SK-N-SH (cell line): ENCODE data around the gene GPR3. TPM values are rescaled to one million over a fixed set of nuclear protein-coding genes. Genes with fewer than 3 reads are reported as not detected.
"Not testable (repeated sequence)": the region's sequence is repeated elsewhere in the genome, so short reads cannot be mapped to it uniquely, and the experiment has no call there.

Experiments
- CTCF ChIA-PET: fragments of 300-600, 350-600 bp; formaldehyde crosslinking; extraction: SDS; loops from one replicate; lab custom pipeline; 2021; lab: Yijun Ruan, JAX
- POLR2A ChIA-PET: fragments of 350-600 bp; sonication (Branson Sonifier 250); formaldehyde crosslinking; extraction: SDS; loops from one replicate; lab custom pipeline; 2020; ENCODE audit warnings: antibody characterized with exemption, inconsistent platforms; lab: Yijun Ruan, JAX
- DNase-seq: peaks from one replicate; pipeline ENCODE4 v3.0.0; 2012
- H2AFZ ChIP-seq: fragments of 200-600 bp; sonication (generic); 2 replicates; pipeline ENCODE4 v1.8.1; 2016; ENCODE audit warnings: antibody characterized with exemption, mild to moderate bottlenecking, low read depth
- H3F3A ChIP-seq: fragments of 200-600 bp; sonication (generic); replicated peaks from 2 replicates; pipeline ENCODE3; 2016; ENCODE audit warnings: antibody characterized with exemption, mild to moderate bottlenecking; ENCODE audit not compliant: insufficient read depth
- H3K27ac ChIP-seq, 2 experiments: fragments of 200-500 bp in 1 of 2; fragments of 200-600 bp in 1 of 2; sonication (Bioruptor generic) in 1 of 2; sonication (generic), shearing (Covaris generic) in 1 of 2; 2 replicates each; pipeline versions ENCODE4 v1.5.1 to v1.6.1; 2014 to 2016; ENCODE audit warnings: low read depth in 2 of 2, inconsistent platforms in 1 of 2, low read length in 1 of 2, mild to moderate bottlenecking in 1 of 2, mixed read lengths in 1 of 2
- H3K27me3 ChIP-seq: fragments of 200-600 bp; sonication (generic), shearing (Covaris generic); 2 replicates; pipeline ENCODE4 v1.6.1; 2016; ENCODE audit warnings: mixed run types; ENCODE audit not compliant: insufficient read depth
- H3K36me3 ChIP-seq, 2 experiments: fragments of 200-500 bp in 1 of 2; fragments of 200-600 bp in 1 of 2; sonication (Bioruptor generic) in 1 of 2; sonication (generic) in 1 of 2; replicated peaks in 1 of 2; 2 replicates each; pipeline versions ENCODE3 to v1.5.1; 2014 to 2016; ENCODE audit warnings: low read length in 1 of 2, mild to moderate bottlenecking in 1 of 2; ENCODE audit not compliant: insufficient read depth in 2 of 2, control insufficient read depth in 1 of 2
- H3K4me1 ChIP-seq, 2 experiments: fragments of 200-500 bp in 1 of 2; fragments of 200-600 bp in 1 of 2; sonication (Bioruptor generic) in 1 of 2; sonication (generic), shearing (Covaris generic) in 1 of 2; 2 replicates each; pipeline versions ENCODE4 v1.5.1 to v1.6.1; 2014 to 2016; ENCODE audit warnings: low read depth in 1 of 2, low read length in 1 of 2, mixed run types in 1 of 2; ENCODE audit not compliant: insufficient read depth in 2 of 2, control insufficient read depth in 1 of 2
- H3K4me2 ChIP-seq: fragments of 200-600 bp; sonication (generic), shearing (Covaris generic); 2 replicates; pipeline ENCODE4 v1.6.1; 2017; ENCODE audit warnings: mixed run types
- H3K4me3 ChIP-seq, 2 experiments: fragments of 200-500 bp in 1 of 2; fragments of 200-600 bp in 1 of 2; sonication (Bioruptor generic) in 1 of 2; sonication (generic), shearing (Covaris generic) in 1 of 2; 2 replicates each; pipeline versions ENCODE4 v1.5.1 to v1.8.1; 2014 to 2016; ENCODE audit warnings: low read depth in 2 of 2, inconsistent platforms in 1 of 2, low read length in 1 of 2, mild to moderate bottlenecking in 1 of 2, mixed read lengths in 1 of 2, moderate library complexity in 1 of 2
- H3K79me2 ChIP-seq: fragments of 200-600 bp; sonication (generic); 2 replicates; pipeline ENCODE4 v1.8.1; 2017; ENCODE audit warnings: mild to moderate bottlenecking; ENCODE audit not compliant: insufficient read depth
- H3K9ac ChIP-seq: fragments of 200-600 bp; sonication (generic); 2 replicates; pipeline ENCODE4 v1.6.1; 2017; ENCODE audit warnings: mixed run types
- H3K9me2 ChIP-seq: fragments of 200-600 bp; sonication (generic); 2 replicates; pipeline ENCODE4 v1.6.1; 2017; ENCODE audit warnings: mixed run types
- H3K9me3 ChIP-seq: fragments of 200-600 bp; sonication (generic); 2 replicates; pipeline ENCODE4 v1.6.1; 2017; ENCODE audit warnings: mixed run types, mild to moderate bottlenecking, moderate library complexity
- H4K20me1 ChIP-seq: fragments of 200-600 bp; sonication (generic); 2 replicates; pipeline ENCODE4 v1.6.1; 2017; ENCODE audit warnings: mild to moderate bottlenecking, mixed run types; ENCODE audit not compliant: insufficient read depth
- ELF1 ChIP-seq: IDR thresholded peaks from 2 replicates; pipeline ENCODE4 v1.4.0; 2012
- FOXM1 ChIP-seq: IDR thresholded peaks from 2 replicates; pipeline ENCODE4 v1.4.0; 2012; ENCODE audit warnings: low read depth, mild to moderate bottlenecking
- GABPA ChIP-seq: IDR thresholded peaks from 2 replicates; pipeline ENCODE4 v1.4.0; 2012; ENCODE audit warnings: low read depth, mild to moderate bottlenecking
- JUND ChIP-seq: IDR thresholded peaks from 2 replicates; pipeline ENCODE4 v1.4.0; 2012
- MEF2A ChIP-seq: IDR thresholded peaks from 2 replicates; pipeline ENCODE4 v1.4.0; 2012; ENCODE audit warnings: low read depth, borderline replicate concordance
- MXI1 ChIP-seq: IDR thresholded peaks from 2 replicates; pipeline ENCODE4 v1.6.1; 2012; ENCODE audit warnings: mild to moderate bottlenecking, low read depth, low read length, improper control_type of control experiment
- POLR2AphosphoS5 ChIP-seq: IDR thresholded peaks from 2 replicates; pipeline ENCODE4 v1.6.1; 2012; ENCODE audit warnings: low read depth, low read length
- RAD21 ChIP-seq: IDR thresholded peaks from 2 replicates; pipeline ENCODE4 v1.6.1; 2012; ENCODE audit warnings: mild to moderate bottlenecking, low read length
- RFX5 ChIP-seq: IDR thresholded peaks from 2 replicates; pipeline ENCODE4 v1.6.1; 2012; ENCODE audit warnings: mild to moderate bottlenecking, improper control_type of control experiment, low read length
- RXRA ChIP-seq: IDR thresholded peaks from 2 replicates; pipeline ENCODE4 v1.4.0; 2012; ENCODE audit warnings: low read depth, mild to moderate bottlenecking, borderline replicate concordance
- TAF1 ChIP-seq: IDR thresholded peaks from 2 replicates; pipeline ENCODE4 v1.6.1; 2012; ENCODE audit warnings: low read depth, mild to moderate bottlenecking, low read length, moderate library complexity, borderline replicate concordance
- TEAD4 ChIP-seq: IDR thresholded peaks from 2 replicates; pipeline ENCODE4 v1.4.0; 2012; ENCODE audit warnings: mild to moderate bottlenecking, borderline replicate concordance; ENCODE audit not compliant: insufficient read depth
- YY1 ChIP-seq: IDR thresholded peaks from 2 replicates; pipeline ENCODE4 v1.4.0; 2012; ENCODE audit warnings: low read depth, mild to moderate bottlenecking
- WGBS: methylation state at CpG from one replicate; pipeline ENCODE4 v1.1.6; 2017; ENCODE audit warnings: low lambda C conversion rate; 5-methylcytosine and 5-hydroxymethylcytosine counted together
- polyA plus RNA-seq, 3 experiments: library from polyadenylated mRNA; depleted of rRNA; stranded (reverse); fragments of >200 nt; gene quantifications; 2 replicates each; pipeline ENCODE4 v1.2.3, GENCODE V29; 2012
- TF ChIP-seq, protein P1 (sequence below): IDR thresholded peaks from 2 replicates; pipeline ENCODE4 v1.4.0; 2012; ENCODE audit warnings: low read depth, borderline replicate concordance
- TF ChIP-seq, protein P2 (sequence below): IDR thresholded peaks from 2 replicates; pipeline ENCODE4 v1.4.0; 2012; ENCODE audit warnings: low read depth, borderline replicate concordance

Gene GPR3
- polyA plus RNA-seq, 1 of the 3 experiments (the other 2 are of a cell fraction), result 6.0 TPM

- peaks cover 6 to 15% of the 10 kb centered on the region in 2 experiments; a peak in 3 of 4 replicates for H3K4me1 ChIP-seq
- no peak for TF ChIP-seq GABPA
- no peak for TF ChIP-seq ELF1
- TF ChIP-seq YY1, result no peak
- TF ChIP-seq MEF2A, result no peak
- TF ChIP-seq RXRA, result no peak
- TF ChIP-seq, protein P1, sequence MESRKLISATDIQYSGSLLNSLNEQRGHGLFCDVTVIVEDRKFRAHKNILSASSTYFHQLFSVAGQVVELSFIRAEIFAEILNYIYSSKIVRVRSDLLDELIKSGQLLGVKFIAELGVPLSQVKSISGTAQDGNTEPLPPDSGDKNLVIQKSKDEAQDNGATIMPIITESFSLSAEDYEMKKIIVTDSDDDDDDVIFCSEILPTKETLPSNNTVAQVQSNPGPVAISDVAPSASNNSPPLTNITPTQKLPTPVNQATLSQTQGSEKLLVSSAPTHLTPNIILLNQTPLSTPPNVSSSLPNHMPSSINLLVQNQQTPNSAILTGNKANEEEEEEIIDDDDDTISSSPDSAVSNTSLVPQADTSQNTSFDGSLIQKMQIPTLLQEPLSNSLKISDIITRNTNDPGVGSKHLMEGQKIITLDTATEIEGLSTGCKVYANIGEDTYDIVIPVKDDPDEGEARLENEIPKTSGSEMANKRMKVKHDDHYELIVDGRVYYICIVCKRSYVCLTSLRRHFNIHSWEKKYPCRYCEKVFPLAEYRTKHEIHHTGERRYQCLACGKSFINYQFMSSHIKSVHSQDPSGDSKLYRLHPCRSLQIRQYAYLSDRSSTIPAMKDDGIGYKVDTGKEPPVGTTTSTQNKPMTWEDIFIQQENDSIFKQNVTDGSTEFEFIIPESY, result no peak
- no peak for TF ChIP-seq RFX5
- no peak for TF ChIP-seq MXI1
- no peak for TF ChIP-seq TAF1
- no peak for TF ChIP-seq FOXM1
- TF ChIP-seq TEAD4, result no peak
- TF ChIP-seq, protein P2, sequence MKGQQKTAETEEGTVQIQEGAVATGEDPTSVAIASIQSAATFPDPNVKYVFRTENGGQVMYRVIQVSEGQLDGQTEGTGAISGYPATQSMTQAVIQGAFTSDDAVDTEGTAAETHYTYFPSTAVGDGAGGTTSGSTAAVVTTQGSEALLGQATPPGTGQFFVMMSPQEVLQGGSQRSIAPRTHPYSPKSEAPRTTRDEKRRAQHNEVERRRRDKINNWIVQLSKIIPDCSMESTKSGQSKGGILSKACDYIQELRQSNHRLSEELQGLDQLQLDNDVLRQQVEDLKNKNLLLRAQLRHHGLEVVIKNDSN, result no peak
- TF ChIP-seq JUND, result no peak
- no peak for TF ChIP-seq RAD21
- TF ChIP-seq POLR2AphosphoS5, result no peak
- TF ChIP-seq, all 33 proteins: peak for 0
- no peaks in the 10 kb centered on the region for H3K27me3 ChIP-seq
- no peak overlapping the region for H3K9ac ChIP-seq
- H3K4me2 ChIP-seq, result no peak overlapping the region
- no peaks in the 10 kb centered on the region for H3K9me3 ChIP-seq
- no peak overlapping the region for H3K4me3 ChIP-seq
- ChIA-PET CTCF (interaction anchor here (1.0 to 1.1 kb wide), 2 partner anchors 25 to 174 kb away, joined by 3 read pairs; no protein-coding TSS in a partner anchor), POLR2A (no interaction called here)
- peaks cover 3% of the 10 kb centered on the region for H3F3A ChIP-seq
- peaks cover 10 to 11% of the 10 kb centered on the region in 2 experiments for H3K36me3 ChIP-seq
- H3K27ac ChIP-seq, result no peak overlapping the region
- H4K20me1 ChIP-seq, result peaks cover 51% of the 10 kb centered on the region
- peaks cover 80% of the 10 kb centered on the region for H3K79me2 ChIP-seq
- DNase-seq, result no peak
- H3K9me2 ChIP-seq, result no peaks in the 10 kb centered on the region
- 96% methylated on average over 2 of the region's 2 CpGs for WGBS
- no peak overlapping the region for H2AFZ ChIP-seq
Observed at GRCh38 chr1:27431601-27431940, 39.1 kb downstream of the GPR3 start.

DNA sequence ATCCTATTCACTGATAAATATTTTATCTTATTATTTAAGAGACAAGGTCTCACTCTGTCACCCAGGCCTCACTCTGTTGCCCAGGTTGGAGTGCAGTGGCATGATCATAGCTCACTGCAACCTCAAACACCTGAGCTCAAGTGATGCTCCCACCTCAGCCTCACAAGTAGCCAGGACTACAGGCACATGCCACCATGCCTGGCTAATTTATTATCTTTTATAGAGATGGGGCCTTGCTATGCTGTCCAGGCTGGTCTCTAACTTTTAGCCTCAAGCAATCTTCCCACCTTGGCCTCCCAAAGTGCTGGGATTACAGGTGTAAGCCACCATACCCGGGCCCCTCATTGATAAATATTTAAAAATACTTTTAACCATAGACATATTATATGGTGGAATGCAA, 40.3 kb downstream of the GPR3 start:
- CTCF ChIA-PET, result interaction anchor here (1.0 kb wide), 1 partner anchor 38 kb away, joined by 3 read pairs; no protein-coding TSS in a partner anchor
- peaks cover 88% of the 10 kb centered on the region for H3K79me2 ChIP-seq
- H3K4me2 ChIP-seq, H2AFZ ChIP-seq, POLR2A ChIA-PET, H3K9ac ChIP-seq, H3K9me3 ChIP-seq, H3K27me3 ChIP-seq, H3K4me3 ChIP-seq, H3F3A ChIP-seq, H3K27ac ChIP-seq, H3K9me2 ChIP-seq, DNase-seq, H3K36me3 ChIP-seq: not testable (repeated sequence)
- peaks cover 60% of the 10 kb centered on the region for H4K20me1 ChIP-seq
- peaks cover 15 to 18% of the 10 kb centered on the region in 2 experiments; a peak in 3 of 4 replicates for H3K4me1 ChIP-seq
- 100% methylated on average over 1 of the region's 1 CpG for WGBS
